NCI-H774 (cell line): ENCODE data around the gene CFAP73.
"Not testable (repeated sequence)": the region's sequence is repeated elsewhere in the genome, so short reads cannot be mapped to it uniquely, and the experiment has no call there.

ENCODE experiments used
- DNase-seq: peaks from one replicate; lab custom pipeline; 2025; lab: John Stamatoyannopoulos, UW

Gene CFAP73

GRCh38 chr12:113119980-113120669, 29.4 kb upstream of the CFAP73 start:
- DNase-seq = no peak

GRCh38 chr12:113120670-113121370, 28.7 kb upstream of the CFAP73 start:
- peak; percentile 58 for DNase-seq

- peak; percentile 61 for DNase-seq
Measured at GRCh38 chr12:113127791-113128199, 21.7 kb upstream of the CFAP73 start.

- no peak for DNase-seq
Measured at GRCh38 chr12:113128802-113129663, 20.5 kb upstream of the CFAP73 start.

- no peak for DNase-seq
Measured at GRCh38 chr12:113129664-113130456, 19.7 kb upstream of the CFAP73 start.

- DNase-seq = no peak
Measured at GRCh38 chr12:113130457-113131135, 18.9 kb upstream of the CFAP73 start.

GRCh38 chr12:113131556-113131955, 18.0 kb upstream of the CFAP73 start:
- no peak for DNase-seq

GRCh38 chr12:113133036-113133435, 16.5 kb upstream of the CFAP73 start:
- DNase-seq = no peak

- DNase-seq = no peak
Measured at GRCh38 chr12:113133666-113134065, 15.9 kb upstream of the CFAP73 start.

- DNase-seq = no peak
Measured at GRCh38 chr12:113134071-113134470, 15.5 kb upstream of the CFAP73 start.

- no peak for DNase-seq
Measured at GRCh38 chr12:113134521-113134951, 15.0 kb upstream of the CFAP73 start.

GRCh38 chr12:113135178-113136127, 14.1 kb upstream of the CFAP73 start, which contains the start of gene RASAL1:
Gene RASAL1, minus strand, starts transcription at chr12:113135761. Its CDS starts 299 bp downstream, at chr12:113135462.
- DNase-seq = peak; percentile 91

GRCh38 chr12:113136128-113136989, 13.2 kb upstream of the CFAP73 start:
- DNase-seq = peak; percentile 52

GRCh38 chr12:113136990-113137511, 12.5 kb upstream of the CFAP73 start:
- DNase-seq = no peak

GRCh38 chr12:113137861-113138783, 11.4 kb upstream of the CFAP73 start:
- no peak for DNase-seq

GRCh38 chr12:113138826-113139225, 10.7 kb upstream of the CFAP73 start:
- DNase-seq = no peak

- no peak for DNase-seq
Measured at GRCh38 chr12:113140706-113141105, 8.8 kb upstream of the CFAP73 start.

GRCh38 chr12:113141716-113142115, 7.8 kb upstream of the CFAP73 start:
- DNase-seq = not testable (repeated sequence)
